Neural cell (in vitro differentiated cells): ENCODE data around the gene RTBDN. TPM values are rescaled to one million over a fixed set of nuclear protein-coding genes. Genes with fewer than 3 reads are reported as not detected.

Experiments used
- H2AFZ ChIP-seq: fragments of 200-600, 300-800 bp; sonication (generic), shearing (Covaris generic); 2 replicates; pipeline ENCODE4 v1.6.0; 2014; ENCODE audit warnings: low read depth, mild to moderate bottlenecking, antibody characterized with exemption, low read length, moderate library complexity
- H3F3A ChIP-seq: fragments of 200-600 bp; shearing (Covaris generic); 2 replicates; pipeline ENCODE4 v1.6.1; 2016; ENCODE audit warnings: mild to moderate bottlenecking, moderate library complexity, mixed read lengths, antibody characterized with exemption, low read length; ENCODE audit not compliant: insufficient read depth, poor library complexity, severe bottlenecking
- H3K27ac ChIP-seq: fragments of 200-600, 300-800 bp; sonication (generic), shearing (Covaris generic); 2 replicates; pipeline ENCODE4 v1.5.1; 2014; ENCODE audit warnings: mild to moderate bottlenecking, low read length, moderate library complexity
- H3K27me3 ChIP-seq: fragments of 300-800, 200-600 bp; sonication (generic), shearing (Covaris generic); 2 replicates; pipeline ENCODE4 v1.6.0; 2014; ENCODE audit warnings: mild to moderate bottlenecking, low read depth, low read length, moderate library complexity; ENCODE audit not compliant: insufficient read depth
- H3K36me3 ChIP-seq: fragments of 300-800, 200-600 bp; sonication (generic), shearing (Covaris generic); 2 replicates; pipeline ENCODE4 v1.5.1; 2014; ENCODE audit warnings: mild to moderate bottlenecking, antibody characterized with exemption, low read length, moderate library complexity; ENCODE audit not compliant: insufficient read depth
- H3K4me2 ChIP-seq: fragments of 300-800, 200-600 bp; sonication (generic), shearing (Covaris generic); 2 replicates; pipeline ENCODE4 v1.6.0; 2014; ENCODE audit warnings: mild to moderate bottlenecking, low read length
- H3K4me3 ChIP-seq: fragments of 300-800, 200-600 bp; sonication (generic), shearing (Covaris generic); 2 replicates; pipeline ENCODE4 v1.5.1; 2014; ENCODE audit warnings: mild to moderate bottlenecking, low read length, moderate library complexity
- H3K79me2 ChIP-seq: fragments of 200-600 bp; shearing (Covaris generic); replicated peaks from 2 replicates; pipeline ENCODE4 v1.6.0; 2014; ENCODE audit warnings: mild to moderate bottlenecking, low read length, moderate library complexity; ENCODE audit not compliant: insufficient read depth
- H3K9ac ChIP-seq: fragments of 300-800, 200-600 bp; sonication (generic), shearing (Covaris generic); 2 replicates; pipeline ENCODE4 v1.6.1; 2016; ENCODE audit warnings: mild to moderate bottlenecking, low read length, mixed read lengths
- H3K9me2 ChIP-seq: fragments of 200-600 bp; shearing (Covaris generic); 2 replicates; pipeline ENCODE4 v1.6.1; 2016; ENCODE audit warnings: mild to moderate bottlenecking, low read length, mixed read lengths; ENCODE audit not compliant: insufficient read depth
- H3K9me3 ChIP-seq: fragments of 200-600, 300-800 bp; sonication (generic), shearing (Covaris generic); 2 replicates; pipeline ENCODE4 v1.6.1; 2016; ENCODE audit warnings: mild to moderate bottlenecking, mixed run types, low read length, moderate library complexity, mixed read lengths
- H4K20me1 ChIP-seq: fragments of 200-600 bp; shearing (Covaris generic); 2 replicates; pipeline ENCODE4 v1.6.1; 2016; ENCODE audit warnings: mild to moderate bottlenecking, mixed run types; ENCODE audit not compliant: insufficient read depth
- EP300 ChIP-seq: fragments of 450-650 bp; conservative IDR thresholded peaks from 2 replicates; pipeline ENCODE4 v1.6.1; 2014; ENCODE audit warnings: antibody characterized with exemption, mild to moderate bottlenecking, moderate library complexity; ENCODE audit not compliant: poor library complexity, severe bottlenecking
- EZH2 ChIP-seq: fragments of 200-600, 300-800 bp; shearing (Covaris generic), sonication (generic); IDR thresholded peaks from 2 replicates; pipeline ENCODE4 v1.6.1; 2014; ENCODE audit warnings: antibody characterized with exemption, low read length, borderline replicate concordance, mild to moderate bottlenecking; ENCODE audit not compliant: insufficient read depth, poor library complexity, severe bottlenecking
- MXI1 ChIP-seq: fragments of 450-650 bp; conservative IDR thresholded peaks from 2 replicates; pipeline ENCODE4 v1.6.1; 2014; ENCODE audit warnings: antibody characterized with exemption, mild to moderate bottlenecking; ENCODE audit not compliant: poor library complexity, severe bottlenecking
- POLR2AphosphoS5 ChIP-seq: IDR thresholded peaks from 2 replicates; pipeline ENCODE4 v1.6.1; 2012
- RAD21 ChIP-seq: fragments of 450-650 bp; conservative IDR thresholded peaks from 2 replicates; pipeline ENCODE4 v1.6.1; 2014; ENCODE audit warnings: antibody characterized with exemption, mild to moderate bottlenecking, moderate library complexity
- SMC3 ChIP-seq: fragments of 450-650 bp; conservative IDR thresholded peaks from 2 replicates; pipeline ENCODE4 v1.6.1; 2014; ENCODE audit warnings: antibody characterized with exemption, mild to moderate bottlenecking, moderate library complexity; ENCODE audit not compliant: poor library complexity
- TAF1 ChIP-seq: IDR thresholded peaks from 2 replicates; pipeline ENCODE4 v1.6.1; 2012; ENCODE audit warnings: low read depth
- polyA plus RNA-seq: library from polyadenylated mRNA; depleted of rRNA; stranded (reverse); fragments of >200 nt; gene quantifications from 2 replicates; pipeline ENCODE4 v1.2.3, GENCODE V29; 2014
- TF ChIP-seq, protein P1 (sequence below): IDR thresholded peaks from 2 replicates; pipeline ENCODE4 v1.6.1; 2012; ENCODE audit warnings: borderline replicate concordance
- TF ChIP-seq, protein P2 (sequence below): fragments of 450-650 bp; IDR thresholded peaks from 2 replicates; pipeline ENCODE4 v1.5.1; 2014; ENCODE audit warnings: antibody characterized with exemption, mild to moderate bottlenecking, moderate library complexity; ENCODE audit not compliant: poor library complexity, severe bottlenecking

RTBDN gene
- polyA plus RNA-seq, 1 donor from 2014 or later, result not detected

DNA sequence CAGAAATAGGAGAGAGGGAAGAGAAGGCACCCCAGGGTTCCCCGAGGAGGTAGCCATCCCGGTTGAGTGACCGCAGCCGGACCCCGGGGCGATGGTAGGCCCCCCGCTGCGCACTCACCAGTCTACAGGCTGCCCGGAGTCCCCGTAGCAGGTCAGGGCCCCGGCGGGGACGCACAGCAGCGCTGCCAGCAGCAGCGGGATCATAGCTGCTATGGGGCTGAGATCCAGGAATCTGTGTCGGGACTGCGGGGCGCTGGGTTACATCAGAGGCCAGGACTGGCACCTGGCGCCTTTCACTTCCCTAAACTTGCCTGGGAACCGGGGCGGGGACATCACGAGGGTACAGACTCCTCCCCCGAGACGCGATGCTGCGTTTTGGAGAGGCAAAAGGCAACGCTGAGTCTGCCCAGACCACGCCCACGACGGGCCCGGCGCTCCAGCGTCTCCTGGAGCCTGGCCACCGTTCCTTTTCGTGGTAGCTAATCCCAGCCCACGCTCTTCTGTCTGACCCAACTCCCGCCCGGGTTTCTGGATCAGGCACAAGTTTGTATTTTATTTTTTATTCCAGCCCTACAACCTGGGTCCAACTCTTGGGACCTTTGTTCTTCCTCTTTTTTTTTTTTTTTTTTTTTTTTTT lies 46.9 kb upstream of the RTBDN start, which contains the start of gene DNASE2:
DNASE2 (minus strand) TSS at position 278 of the 637 bp plus-strand sequence; CDS start at position 204, 74 bp downstream.
- H3F3A ChIP-seq, result no peaks in the 10 kb centered on the region
- H3K9ac ChIP-seq, result peak within 1 kb of the TSS; percentile 16
- peaks cover 42% of the 10 kb centered on the region for H3K27me3 ChIP-seq
- TF ChIP-seq MXI1 (no peak), EP300 (no peak), SMC3 (no peak), RAD21 (no peak)
- TF ChIP-seq, protein P1, sequence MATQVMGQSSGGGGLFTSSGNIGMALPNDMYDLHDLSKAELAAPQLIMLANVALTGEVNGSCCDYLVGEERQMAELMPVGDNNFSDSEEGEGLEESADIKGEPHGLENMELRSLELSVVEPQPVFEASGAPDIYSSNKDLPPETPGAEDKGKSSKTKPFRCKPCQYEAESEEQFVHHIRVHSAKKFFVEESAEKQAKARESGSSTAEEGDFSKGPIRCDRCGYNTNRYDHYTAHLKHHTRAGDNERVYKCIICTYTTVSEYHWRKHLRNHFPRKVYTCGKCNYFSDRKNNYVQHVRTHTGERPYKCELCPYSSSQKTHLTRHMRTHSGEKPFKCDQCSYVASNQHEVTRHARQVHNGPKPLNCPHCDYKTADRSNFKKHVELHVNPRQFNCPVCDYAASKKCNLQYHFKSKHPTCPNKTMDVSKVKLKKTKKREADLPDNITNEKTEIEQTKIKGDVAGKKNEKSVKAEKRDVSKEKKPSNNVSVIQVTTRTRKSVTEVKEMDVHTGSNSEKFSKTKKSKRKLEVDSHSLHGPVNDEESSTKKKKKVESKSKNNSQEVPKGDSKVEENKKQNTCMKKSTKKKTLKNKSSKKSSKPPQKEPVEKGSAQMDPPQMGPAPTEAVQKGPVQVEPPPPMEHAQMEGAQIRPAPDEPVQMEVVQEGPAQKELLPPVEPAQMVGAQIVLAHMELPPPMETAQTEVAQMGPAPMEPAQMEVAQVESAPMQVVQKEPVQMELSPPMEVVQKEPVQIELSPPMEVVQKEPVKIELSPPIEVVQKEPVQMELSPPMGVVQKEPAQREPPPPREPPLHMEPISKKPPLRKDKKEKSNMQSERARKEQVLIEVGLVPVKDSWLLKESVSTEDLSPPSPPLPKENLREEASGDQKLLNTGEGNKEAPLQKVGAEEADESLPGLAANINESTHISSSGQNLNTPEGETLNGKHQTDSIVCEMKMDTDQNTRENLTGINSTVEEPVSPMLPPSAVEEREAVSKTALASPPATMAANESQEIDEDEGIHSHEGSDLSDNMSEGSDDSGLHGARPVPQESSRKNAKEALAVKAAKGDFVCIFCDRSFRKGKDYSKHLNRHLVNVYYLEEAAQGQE, result no peak
- no peak within 1 kb of the TSS for H3K4me2 ChIP-seq
- H3K79me2 ChIP-seq, result no peaks in the 10 kb centered on the region
- no peaks in the 10 kb centered on the region for H3K9me3 ChIP-seq
- H3K4me3 ChIP-seq, result peak within 1 kb of the TSS; percentile 59
- no peaks in the 10 kb centered on the region for H4K20me1 ChIP-seq
- no peaks in the 10 kb centered on the region for H3K9me2 ChIP-seq
- H2AFZ ChIP-seq, result no peak within 1 kb of the TSS
- H3K27ac ChIP-seq, result no peak within 1 kb of the TSS
- no peaks in the 10 kb centered on the region for H3K36me3 ChIP-seq

DNA sequence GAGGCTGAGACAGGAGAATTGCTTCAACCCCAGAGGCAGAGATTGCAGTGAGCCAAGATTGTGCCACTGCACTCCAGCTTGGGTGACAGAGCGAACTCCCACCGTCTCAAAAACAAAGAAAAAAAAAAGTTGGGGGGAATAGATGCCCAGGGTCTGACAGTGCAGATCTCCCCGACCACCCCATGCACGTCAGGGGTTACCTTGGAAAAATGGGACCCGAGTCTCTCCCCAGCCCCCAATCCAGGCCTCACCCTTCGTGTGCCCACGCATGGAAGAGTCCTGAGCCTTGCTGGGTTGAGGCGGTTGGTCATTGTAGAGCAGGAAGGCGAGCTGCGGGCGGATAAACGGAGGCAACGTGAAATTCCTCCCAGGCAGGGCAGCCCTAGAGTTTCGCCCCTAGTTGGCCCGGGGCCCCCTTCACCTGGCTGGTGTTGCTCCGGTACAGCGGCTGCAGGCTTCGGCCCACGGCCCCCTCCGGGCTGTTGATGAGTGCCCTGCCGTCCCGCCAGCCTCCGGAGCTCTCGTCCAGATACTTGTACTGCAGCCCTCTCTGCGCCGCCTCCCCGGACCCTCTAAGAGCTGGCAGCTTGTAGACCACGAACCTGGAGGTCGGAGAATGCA lies 46.3 kb upstream of the RTBDN start:
- Histone ChIP-seq H3K79me2 (no peaks in the 10 kb centered on the region), H3K9ac (peak overlapping the region; percentile 16), H3K27me3 (peaks cover 36% of the 10 kb centered on the region), H3K4me2 (no peak overlapping the region), H3K4me3 (peak overlapping the region; percentile 59), H4K20me1 (no peaks in the 10 kb centered on the region), H3K27ac (no peak overlapping the region), H3K9me2 (no peaks in the 10 kb centered on the region), H3K9me3 (no peaks in the 10 kb centered on the region), H3F3A (no peaks in the 10 kb centered on the region), H3K36me3 (no peaks in the 10 kb centered on the region), H2AFZ (no peak overlapping the region)
- TF ChIP-seq SMC3 (no peak), TAF1 (no peak), MXI1 (no peak), EP300 (no peak), RAD21 (no peak), EZH2 (no peak), POLR2AphosphoS5 (no peak)
- TF ChIP-seq, protein P2, sequence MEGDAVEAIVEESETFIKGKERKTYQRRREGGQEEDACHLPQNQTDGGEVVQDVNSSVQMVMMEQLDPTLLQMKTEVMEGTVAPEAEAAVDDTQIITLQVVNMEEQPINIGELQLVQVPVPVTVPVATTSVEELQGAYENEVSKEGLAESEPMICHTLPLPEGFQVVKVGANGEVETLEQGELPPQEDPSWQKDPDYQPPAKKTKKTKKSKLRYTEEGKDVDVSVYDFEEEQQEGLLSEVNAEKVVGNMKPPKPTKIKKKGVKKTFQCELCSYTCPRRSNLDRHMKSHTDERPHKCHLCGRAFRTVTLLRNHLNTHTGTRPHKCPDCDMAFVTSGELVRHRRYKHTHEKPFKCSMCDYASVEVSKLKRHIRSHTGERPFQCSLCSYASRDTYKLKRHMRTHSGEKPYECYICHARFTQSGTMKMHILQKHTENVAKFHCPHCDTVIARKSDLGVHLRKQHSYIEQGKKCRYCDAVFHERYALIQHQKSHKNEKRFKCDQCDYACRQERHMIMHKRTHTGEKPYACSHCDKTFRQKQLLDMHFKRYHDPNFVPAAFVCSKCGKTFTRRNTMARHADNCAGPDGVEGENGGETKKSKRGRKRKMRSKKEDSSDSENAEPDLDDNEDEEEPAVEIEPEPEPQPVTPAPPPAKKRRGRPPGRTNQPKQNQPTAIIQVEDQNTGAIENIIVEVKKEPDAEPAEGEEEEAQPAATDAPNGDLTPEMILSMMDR, result no peak
- TF ChIP-seq, protein P1, result no peak
